Common myeloid progenitor, CD34-positive (primary cell): ENCODE results near the gene OLIG1. TPM values are rescaled to one million over a fixed set of nuclear protein-coding genes. Genes with fewer than 3 reads are reported as not detected.

Source experiments
- CTCF ChIA-PET: fragments of 350-600 bp; sonication (Branson Sonifier 250); formaldehyde crosslinking; loops from one replicate; lab custom pipeline; 2021; ENCODE audit warnings: antibody characterized with exemption; lab: Charles Lee
- POLR2A ChIA-PET: fragments of 350-600 bp; sonication (Branson Sonifier 250); formaldehyde crosslinking; loops from one replicate; lab custom pipeline; 2021; ENCODE audit warnings: antibody characterized with exemption; lab: Charles Lee
- DNase-seq, 3 donors: peaks; one replicate each; pipeline versions ENCODE4 v3.0.0 to v3.0.0-alpha.2; 2013
- H3K27ac ChIP-seq, 2 experiments: 1 replicate in 1 of 2; 2 replicates in 1 of 2; pipeline ENCODE4 v1.7.0; 2013; ENCODE audit warnings: inconsistent platforms in 2 of 2, low read length in 2 of 2, mild to moderate bottlenecking in 2 of 2, low read depth in 1 of 2, moderate library complexity in 1 of 2; ENCODE audit not compliant: severe bottlenecking in 2 of 2, insufficient read depth in 1 of 2, poor library complexity in 1 of 2
- H3K27me3 ChIP-seq, 5 experiments: replicated peaks in 2 of 5; 1 replicate in 3 of 5; 2 replicates in 2 of 5; pipeline versions ENCODE4 v1.6.1 to v1.7.0; 2013; ENCODE audit warnings: low read length in 4 of 5, mild to moderate bottlenecking in 2 of 5, moderate library complexity in 2 of 5, inconsistent platforms in 1 of 5; ENCODE audit not compliant: insufficient read depth in 5 of 5, control insufficient read depth in 4 of 5
- H3K36me3 ChIP-seq, 4 experiments: 1 replicate in 2 of 4; 2 replicates in 2 of 4; pipeline versions ENCODE4 v1.6.1 to v1.7.0; 2013; ENCODE audit warnings: low read length in 3 of 4, control low read depth in 1 of 4, mild to moderate bottlenecking in 1 of 4; ENCODE audit not compliant: control insufficient read depth in 4 of 4, insufficient read depth in 4 of 4
- H3K4me1 ChIP-seq, 4 experiments: 1 replicate in 3 of 4; 2 replicates in 1 of 4; pipeline versions ENCODE4 v1.6.1 to v1.7.1; 2013; ENCODE audit warnings: low read length in 3 of 4, mild to moderate bottlenecking in 3 of 4, control low read depth in 1 of 4, inconsistent platforms in 1 of 4, moderate library complexity in 1 of 4; ENCODE audit not compliant: control insufficient read depth in 4 of 4, insufficient read depth in 4 of 4; ENCODE audit errors: control extremely low read depth in 1 of 4
- H3K4me3 ChIP-seq, 7 experiments: 1 replicate in 4 of 7; 2 replicates in 3 of 7; pipeline versions ENCODE4 v1.5.1 to v1.7.0; 2013; ENCODE audit warnings: mild to moderate bottlenecking in 7 of 7, low read length in 6 of 7, moderate library complexity in 6 of 7, inconsistent platforms in 2 of 7, low read depth in 2 of 7, control low read depth in 1 of 7; ENCODE audit not compliant: insufficient read depth in 4 of 7, control insufficient read depth in 1 of 7; ENCODE audit errors: extremely low read depth in 1 of 7
- H3K9me3 ChIP-seq, 5 experiments: 1 replicate in 4 of 5; 2 replicates in 1 of 5; pipeline versions ENCODE4 v1.6.1 to v1.7.1; 2013; ENCODE audit warnings: low read length in 4 of 5, mild to moderate bottlenecking in 2 of 5, inconsistent platforms in 1 of 5, low read depth in 1 of 5, moderate library complexity in 1 of 5; ENCODE audit not compliant: control insufficient read depth in 4 of 5, insufficient read depth in 2 of 5; ENCODE audit errors: control extremely low read depth in 1 of 5
- WGBS: methylation state at CpG from one replicate; pipeline ENCODE4 v1.1.5; 2013; ENCODE audit not compliant: insufficient coverage; 5-methylcytosine and 5-hydroxymethylcytosine counted together
- polyA plus RNA-seq: library from polyadenylated mRNA; unstranded; fragments of 120-200 nt; gene quantifications from one replicate; pipeline ENCODE4 v1.2.1, GENCODE V29; 2013

Gene OLIG1
- polyA plus RNA-seq, result not detected

DNA sequence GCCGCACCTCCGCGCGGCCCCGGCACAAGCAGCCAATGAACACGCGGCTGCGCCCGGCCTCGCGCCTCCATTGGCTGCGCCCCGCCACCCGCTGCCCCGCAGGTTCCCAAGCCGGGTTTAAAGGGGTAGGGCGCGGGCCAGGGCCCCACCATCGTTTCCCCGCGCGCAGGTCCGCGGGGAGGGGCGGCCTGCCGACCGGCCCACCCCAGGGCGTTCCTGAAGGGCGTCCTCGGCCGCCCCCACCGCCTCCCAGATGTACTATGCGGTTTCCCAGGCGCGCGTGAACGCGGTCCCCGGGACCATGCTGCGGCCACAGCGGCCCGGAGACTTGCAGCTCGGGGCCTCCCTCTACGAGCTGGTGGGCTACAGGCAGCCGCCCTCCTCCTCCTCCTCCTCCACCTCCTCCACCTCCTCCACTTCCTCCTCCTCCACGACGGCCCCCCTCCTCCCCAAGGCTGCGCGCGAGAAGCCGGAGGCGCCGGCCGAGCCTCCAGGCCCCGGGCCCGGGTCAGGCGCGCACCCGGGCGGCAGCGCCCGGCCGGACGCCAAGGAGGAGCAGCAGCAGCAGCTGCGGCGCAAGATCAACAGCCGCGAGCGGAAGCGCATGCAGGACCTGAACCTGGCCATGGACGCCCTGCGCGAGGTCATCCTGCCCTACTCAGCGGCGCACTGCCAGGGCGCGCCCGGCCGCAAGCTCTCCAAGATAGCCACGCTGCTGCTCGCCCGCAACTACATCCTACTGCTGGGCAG lies at the start of gene OLIG1:
Gene OLIG1, plus strand, starts transcription at position 148 of the 750 bp plus-strand sequence. Its CDS starts 106 bp downstream, at position 254.
- Histone ChIP-seq H3K9me3 (peaks cover 0 to 8% (median 3%) of the 10 kb centered on the region in 5 experiments), H3K36me3 (no peaks in the 10 kb centered on the region), H3K4me1 (peaks cover 10 to 67% (median 50%) of the 10 kb centered on the region in 4 experiments), H3K4me3 (peak within 1 kb of the TSS; percentile 0 to 83 (median 65)), H3K27me3 (peaks cover 9 to 72% (median 30%) of the 10 kb centered on the region in 5 experiments), H3K27ac (no peak within 1 kb of the TSS)
- ChIA-PET POLR2A (no interaction called here), CTCF (no interaction called here)
- peak in 2 of 3 donors; percentile 66 to 74 for DNase-seq
- under 1% methylated on average over 64 of the region's 82 CpGs for WGBS

GRCh38 chr21:33020558-33021100 lies 49.3 kb upstream of the OLIG1 start:
- 4% methylated on average over 4 of the region's 16 CpGs for WGBS
- Histone ChIP-seq H3K27me3 (peaks cover 19 to 98% (median 66%) of the 10 kb centered on the region in 5 experiments), H3K27ac (no peak overlapping the region), H3K4me1 (peaks cover 6 to 48% (median 44%) of the 10 kb centered on the region in 4 experiments), H3K9me3 (no peaks in the 10 kb centered on the region), H3K4me3 (peak overlapping the region in 2 of 7 experiments; percentile 44 to 60), H3K36me3 (no peaks in the 10 kb centered on the region)
- ChIA-PET POLR2A (no interaction called here), CTCF (interaction anchor here (2.0 to 3.1 kb wide), 2 partner anchors 10 to 107 kb away, joined by 5 to 10 read pairs; no protein-coding TSS in a partner anchor)
- DNase-seq, result no peak

GRCh38 chr21:33021150-33021549 lies 48.8 kb upstream of the OLIG1 start:
- POLR2A ChIA-PET, result no interaction called here
- Histone ChIP-seq H3K27me3 (peaks cover 18 to 98% (median 68%) of the 10 kb centered on the region in 5 experiments), H3K4me3 (no peak overlapping the region), H3K36me3 (no peaks in the 10 kb centered on the region), H3K4me1 (peaks cover 6 to 53% (median 49%) of the 10 kb centered on the region in 4 experiments), H3K9me3 (no peaks in the 10 kb centered on the region), H3K27ac (no peak overlapping the region)
- DNase-seq, result no peak
- 9% methylated on average over 10 of the region's 11 CpGs for WGBS
- CTCF ChIA-PET, result interaction anchor here (2.0 to 3.1 kb wide), 2 partner anchors 9 to 106 kb away, joined by 5 to 10 read pairs; no protein-coding TSS in a partner anchor

DNA sequence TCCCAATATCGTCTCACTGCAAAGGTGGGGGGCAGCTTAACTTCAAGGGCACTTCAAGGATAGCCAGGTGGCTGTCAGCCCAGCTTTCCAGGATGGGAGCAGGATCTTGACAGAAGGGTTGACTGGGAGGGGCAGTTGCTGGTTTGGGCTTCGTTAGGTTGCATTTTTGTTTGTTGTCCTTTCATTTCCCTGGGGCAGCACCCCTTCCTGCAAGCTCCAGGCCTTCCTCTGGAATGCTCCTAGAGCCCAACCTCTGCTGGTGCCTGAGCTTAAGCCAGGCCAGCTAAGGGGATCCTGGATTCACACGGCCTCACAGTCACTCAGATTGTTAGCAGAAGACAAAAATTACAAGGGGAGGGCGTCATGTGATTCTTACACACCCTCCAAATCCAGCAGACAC lies 48.3 kb upstream of the OLIG1 start:
- H3K9me3 ChIP-seq, result no peaks in the 10 kb centered on the region
- CTCF ChIA-PET, result interaction anchor here (1.1 to 3.1 kb wide), 4 partner anchors 9 to 174 kb away, joined by 3 to 10 read pairs (median 4); no protein-coding TSS in a partner anchor
- H3K27ac ChIP-seq, result no peak overlapping the region
- WGBS, result 30% methylated on average over 2 of the region's 4 CpGs
- H3K4me3 ChIP-seq, result no peak overlapping the region
- no peak for DNase-seq
- peaks cover 17 to 99% (median 71%) of the 10 kb centered on the region in 5 experiments for H3K27me3 ChIP-seq
- H3K36me3 ChIP-seq, result no peaks in the 10 kb centered on the region
- POLR2A ChIA-PET, result no interaction called here
- peaks cover 6 to 58% (median 54%) of the 10 kb centered on the region in 4 experiments for H3K4me1 ChIP-seq

DNA sequence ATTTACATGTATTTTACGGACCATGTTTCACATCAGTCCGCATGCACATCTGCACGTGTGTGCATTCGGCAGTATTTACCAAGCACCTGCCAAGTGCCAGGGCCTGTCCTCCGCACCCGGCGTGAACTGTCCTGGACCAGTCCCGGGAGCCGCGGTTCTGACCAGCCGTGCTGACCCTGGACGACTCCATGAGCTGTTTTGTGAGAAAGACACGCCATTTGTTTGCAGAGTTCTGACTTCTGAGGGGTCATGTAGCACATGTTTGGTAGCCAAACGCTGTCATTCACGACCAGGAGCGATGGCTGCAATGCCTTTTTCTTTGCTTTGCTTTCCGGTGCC lies 47.5 kb upstream of the OLIG1 start:
- H3K4me1 ChIP-seq, result peaks cover 6 to 65% (median 61%) of the 10 kb centered on the region in 4 experiments

GRCh38 chr21:33022828-33023573 lies 46.9 kb upstream of the OLIG1 start:
- Histone ChIP-seq H3K36me3 (no peaks in the 10 kb centered on the region), H3K9me3 (no peaks in the 10 kb centered on the region), H3K4me3 (peak overlapping the region in 5 of 7 experiments; percentile 21 to 37 (median 26)), H3K4me1 (peaks cover 6 to 67% (median 64%) of the 10 kb centered on the region in 4 experiments), H3K27me3 (peaks cover 17 to 100% (median 77%) of the 10 kb centered on the region in 5 experiments), H3K27ac (no peak overlapping the region)
- POLR2A ChIA-PET, result interaction anchor here (0.6 kb wide), 2 partner anchors 19 to 862 kb away, joined by 4 to 5 read pairs; no protein-coding TSS in a partner anchor
- CTCF ChIA-PET, result interaction anchor here (1.1 to 3.1 kb wide), 5 partner anchors 7 to 106 kb away, joined by 3 to 10 read pairs (median 5); no protein-coding TSS in a partner anchor
- 3% methylated on average over 46 of the region's 52 CpGs for WGBS
- DNase-seq, result no peak

More for the DNA sequence above, 47.5 kb upstream of the OLIG1 start:
- Histone ChIP-seq H3K4me3 (peak overlapping the region in 3 of 7 experiments; percentile 21 to 26 (median 21)), H3K36me3 (no peaks in the 10 kb centered on the region), H3K9me3 (no peaks in the 10 kb centered on the region), H3K27me3 (peaks cover 17 to 100% (median 77%) of the 10 kb centered on the region in 5 experiments), H3K27ac (no peak overlapping the region)
- POLR2A ChIA-PET, result interaction anchor here (0.6 kb wide), 2 partner anchors 19 to 863 kb away, joined by 4 to 5 read pairs; no protein-coding TSS in a partner anchor
- CTCF ChIA-PET, result interaction anchor here (1.1 to 3.1 kb wide), 4 partner anchors 8 to 173 kb away, joined by 3 to 10 read pairs (median 4); no protein-coding TSS in a partner anchor
- 6% methylated on average over 17 of the region's 17 CpGs for WGBS
- DNase-seq, result no peak
